HG03460 (cell line): ENCODE measurements around the gene SPPL3.

Experiments
- ATAC-seq: cut with Tn5 transposase; IDR thresholded peaks from one replicate; pipeline ENCODE4 v1.9.1; 2021; ENCODE audit not compliant: unreplicated experiment

Gene SPPL3

DNA sequence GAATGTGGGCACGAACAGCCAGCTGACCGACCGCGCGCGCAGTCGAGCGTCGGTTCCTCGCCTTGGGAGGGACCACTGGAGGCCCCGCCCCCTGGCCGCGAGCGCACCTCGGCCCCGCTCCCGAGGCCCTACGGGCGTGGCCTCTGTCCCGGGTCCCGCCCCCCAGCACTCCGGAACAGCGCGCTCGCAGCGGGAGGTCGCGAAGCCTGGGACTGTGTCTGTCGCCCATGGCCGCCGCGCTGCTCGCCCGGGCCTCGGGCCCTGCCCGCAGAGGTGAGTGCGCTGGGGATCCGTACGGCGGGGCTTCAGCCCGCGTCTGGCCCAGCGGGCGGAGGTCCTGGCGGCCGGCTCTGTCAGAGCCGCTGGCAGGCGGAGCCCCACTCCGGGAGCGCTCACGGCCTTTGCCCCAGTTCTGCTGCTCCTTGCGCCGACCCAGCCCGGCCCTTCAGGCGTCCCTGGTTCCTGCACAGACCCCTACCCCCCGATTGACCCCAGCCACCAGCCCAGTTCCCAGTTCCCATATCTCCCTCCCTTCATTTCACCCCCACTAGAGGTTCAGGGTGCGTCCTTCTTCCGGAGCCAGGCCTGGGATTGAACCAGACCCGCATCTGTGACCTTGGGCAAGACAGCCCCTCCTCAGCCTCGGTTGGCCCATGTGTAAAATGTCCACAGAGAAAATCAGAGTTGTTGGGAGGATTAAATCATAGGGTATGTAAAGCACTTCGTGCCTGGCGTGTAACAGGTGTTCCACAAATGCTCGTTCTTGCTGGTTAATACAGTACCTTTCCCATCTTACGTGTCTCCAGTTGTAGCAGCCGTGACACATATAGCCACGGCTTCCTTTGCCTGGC lies 178.3 kb downstream of the SPPL3 start, which contains the start of gene ACADS:
Gene ACADS (plus strand): TSS at position 168 of the 851 bp plus-strand sequence. CDS start 60 bp downstream, at position 228.
- peak; percentile 91 for ATAC-seq

DNA sequence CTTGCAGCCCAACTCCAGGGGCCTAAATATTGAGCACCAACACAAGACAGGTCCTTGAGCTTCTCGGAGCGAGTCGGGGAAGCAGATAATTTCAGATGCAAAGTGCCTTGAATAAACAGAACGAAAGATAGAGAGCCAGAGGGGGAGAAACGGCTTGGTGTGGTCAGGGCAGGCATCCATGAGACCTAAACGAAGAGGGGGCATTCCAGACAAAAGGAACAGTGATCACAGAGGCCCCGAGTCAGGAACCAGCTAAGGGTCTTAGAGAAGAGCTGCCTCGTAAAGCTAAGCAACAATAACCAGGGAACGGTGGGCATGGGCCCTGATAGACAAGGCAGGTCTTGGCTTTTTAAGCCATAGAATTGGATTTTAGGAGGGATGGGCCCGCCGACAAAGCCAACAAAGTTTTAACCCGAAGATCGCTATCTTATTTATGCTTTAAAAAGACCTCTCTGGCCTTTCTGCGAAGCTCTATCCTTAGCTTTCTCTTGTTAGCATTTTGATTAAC lies 179.0 kb downstream of the SPPL3 start:
- no peak for ATAC-seq

DNA sequence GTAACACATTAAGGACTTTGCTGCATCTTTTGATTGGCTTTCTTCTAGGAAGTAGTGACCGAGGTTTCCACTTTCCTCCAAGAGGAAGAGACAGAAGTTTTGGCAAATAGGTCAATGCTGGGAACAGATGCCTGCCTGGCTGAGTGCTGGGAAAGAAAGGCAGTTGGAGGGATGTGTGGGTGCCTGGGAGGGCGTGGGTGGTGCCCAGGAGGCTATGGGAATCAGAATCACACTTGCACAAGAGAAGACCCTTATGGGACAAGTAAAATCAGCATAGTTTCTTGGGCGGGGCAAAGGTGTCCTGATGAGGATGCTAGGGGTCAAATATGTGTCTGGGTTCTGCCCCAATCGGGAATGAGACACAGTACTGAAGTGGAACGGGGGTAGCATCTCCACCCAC lies 179.4 kb downstream of the SPPL3 start:
- ATAC-seq = no peak

DNA sequence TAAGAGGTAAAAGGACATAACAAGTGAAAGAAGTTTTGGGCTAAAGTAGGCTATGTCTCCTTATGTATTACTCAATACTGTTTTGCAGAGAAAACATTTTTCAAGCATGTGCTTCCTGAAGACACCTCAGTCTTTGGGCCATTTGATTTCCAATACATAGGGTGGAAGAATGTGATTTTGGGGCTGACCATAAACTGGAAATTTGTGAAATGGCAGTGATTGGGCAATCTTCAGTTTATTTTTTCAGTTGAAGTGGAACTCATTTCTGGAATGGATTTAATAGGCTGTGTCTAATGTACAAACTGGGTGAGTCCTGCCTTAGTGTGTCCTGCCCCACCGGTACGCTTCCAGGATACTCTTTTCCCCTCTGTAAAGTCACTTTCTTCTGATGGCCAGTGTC lies 181.4 kb downstream of the SPPL3 start:
- ATAC-seq = no peak

DNA sequence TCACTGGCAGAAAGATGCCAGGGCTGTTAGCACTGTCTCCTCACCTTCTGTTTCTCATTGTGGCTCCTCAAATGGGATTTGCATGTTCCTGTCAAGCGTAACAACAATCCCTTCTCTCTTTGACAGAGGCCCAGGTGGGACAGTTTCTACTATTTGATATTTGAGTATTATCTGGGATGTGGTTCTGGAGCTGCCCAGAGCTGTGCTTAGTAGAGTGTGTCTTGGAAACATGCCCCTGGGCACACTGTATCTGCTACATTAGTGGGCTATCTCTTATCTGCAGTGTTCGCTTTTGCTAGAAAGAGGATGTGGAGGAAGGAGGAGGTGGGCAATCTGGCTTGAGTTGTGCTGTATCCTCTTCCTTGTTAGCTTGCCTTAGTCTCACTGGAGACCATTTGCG lies 182.3 kb downstream of the SPPL3 start:
- no peak for ATAC-seq

DNA sequence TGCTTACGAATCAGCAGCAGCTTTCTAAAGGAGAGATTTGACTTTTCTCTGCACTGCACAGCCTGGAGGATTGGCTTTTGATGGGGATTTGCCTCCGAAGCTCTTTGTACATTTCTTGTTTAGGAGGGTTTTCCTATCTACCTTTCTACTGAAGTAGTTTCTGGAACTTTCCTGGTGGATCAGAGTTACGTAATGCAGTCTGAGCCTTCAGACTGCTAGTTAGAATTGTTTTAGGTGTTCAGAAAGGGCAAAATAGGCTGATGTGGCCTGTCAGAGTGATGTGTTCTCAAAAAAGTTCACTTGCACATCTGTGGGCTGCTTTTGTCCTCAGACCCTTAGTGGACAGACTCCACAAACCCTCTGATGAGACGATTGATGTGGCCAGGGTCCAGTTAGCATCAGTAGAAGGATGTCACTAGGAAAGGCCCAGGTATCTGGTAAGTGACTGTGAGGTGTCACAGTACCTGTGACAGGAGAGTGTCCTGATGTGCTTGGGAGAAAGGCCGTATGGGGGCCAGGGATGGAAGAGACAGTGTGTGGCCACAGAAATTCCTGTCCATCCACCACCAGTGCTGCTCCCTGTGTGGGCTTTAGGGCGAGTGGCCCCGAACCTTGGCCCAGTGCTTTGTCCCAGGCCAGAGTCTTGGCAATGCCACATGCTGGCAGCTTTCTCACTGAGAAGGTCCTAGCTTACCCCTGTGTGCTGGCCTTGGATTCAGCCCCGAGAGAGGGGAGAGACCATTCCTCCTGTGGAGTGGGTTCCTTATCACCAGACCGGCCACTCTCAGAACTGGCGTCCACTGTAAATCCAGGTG lies 183.0 kb downstream of the SPPL3 start:
- ATAC-seq = no peak

DNA sequence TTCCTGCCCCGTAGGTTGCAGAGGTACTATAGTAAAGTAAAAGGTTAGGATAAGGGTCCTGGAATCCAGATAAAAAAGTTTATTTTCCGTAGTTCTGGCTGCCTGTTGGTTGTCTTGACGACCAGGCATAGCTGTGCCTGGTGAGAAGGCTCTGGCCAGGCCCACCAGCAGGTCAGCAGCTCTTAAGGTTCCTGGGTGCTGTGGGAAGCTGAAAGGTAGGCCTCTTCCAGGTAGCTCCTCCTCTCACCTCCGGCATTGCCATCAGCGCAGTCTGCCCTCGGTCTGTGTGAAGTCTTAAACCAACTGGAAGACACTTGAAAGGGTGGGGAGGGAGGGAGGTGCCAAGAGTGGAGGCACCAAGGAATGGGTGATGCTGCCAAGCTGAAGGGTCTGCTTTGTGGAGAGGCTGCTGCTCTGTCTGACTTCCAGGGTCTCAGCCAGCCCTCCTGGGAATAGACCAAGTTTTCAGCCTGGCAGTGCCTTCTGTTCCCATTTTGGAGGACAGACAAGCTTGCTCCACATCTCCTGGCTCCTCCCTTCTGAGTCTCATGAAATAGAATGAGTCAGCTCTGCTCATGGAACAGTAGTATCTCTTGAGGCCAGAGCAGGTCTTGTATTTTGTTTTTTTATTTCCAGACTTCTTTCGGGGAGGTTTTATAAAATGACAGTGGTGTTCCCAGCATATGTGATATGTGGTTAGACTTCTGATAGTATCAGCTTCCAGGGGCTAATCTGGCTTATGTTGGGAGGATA lies 183.7 kb downstream of the SPPL3 start:
- no peak for ATAC-seq

DNA sequence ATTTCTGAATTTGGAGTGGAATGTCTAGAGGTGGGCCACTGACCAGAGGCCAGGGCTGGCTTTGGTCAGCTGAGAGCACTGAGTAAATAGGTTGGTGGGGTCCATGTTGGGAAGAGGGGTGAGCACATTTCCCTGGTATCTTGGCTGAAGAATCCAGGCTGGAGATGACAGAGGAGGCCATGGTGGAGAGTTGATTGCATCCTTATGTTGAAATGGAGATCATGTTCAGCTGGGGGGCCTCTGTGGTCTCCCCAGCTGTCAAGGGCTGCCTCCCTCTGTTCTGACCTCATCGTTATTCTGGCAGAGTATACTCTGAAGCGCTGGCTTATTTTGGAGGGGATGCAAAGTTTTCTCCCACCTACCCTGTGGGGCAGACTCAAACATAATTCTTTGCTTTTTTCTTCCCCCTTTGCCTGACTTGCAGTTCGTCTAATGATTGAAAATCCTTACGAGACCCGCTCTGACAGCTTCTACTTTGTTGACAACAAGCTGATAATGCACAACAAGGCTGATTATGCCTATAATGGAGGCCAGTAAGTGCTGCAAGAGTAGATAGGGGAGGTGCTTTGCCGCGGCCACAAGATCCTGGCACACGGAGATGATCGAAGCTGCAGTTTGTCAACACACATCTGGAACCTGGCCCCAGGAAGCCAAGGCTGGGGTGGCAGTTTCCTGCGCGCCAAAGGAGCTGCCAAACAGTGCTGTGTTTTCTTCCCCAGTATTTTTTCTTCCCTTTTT lies 184.5 kb downstream of the SPPL3 start:
- ATAC-seq = no peak

DNA sequence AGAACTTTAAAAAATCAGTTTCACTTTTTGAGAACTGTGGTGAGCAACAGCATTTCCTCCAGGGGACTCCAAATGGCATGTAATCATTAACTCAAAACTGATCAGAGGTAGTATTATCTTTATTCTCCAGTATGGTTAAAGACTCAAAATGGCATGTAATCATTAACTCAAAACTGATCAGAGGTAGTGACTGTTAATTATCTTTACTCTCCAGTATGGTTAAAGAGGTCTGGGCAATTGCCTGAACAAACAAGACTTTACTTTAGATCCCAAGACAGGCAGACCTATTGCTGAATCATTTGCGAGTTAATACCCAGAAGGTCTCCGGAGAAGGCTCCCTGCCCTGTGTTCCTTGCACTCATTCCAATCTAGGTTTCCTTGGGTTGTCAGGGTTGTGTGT lies 185.1 kb downstream of the SPPL3 start:
- no peak for ATAC-seq

DNA sequence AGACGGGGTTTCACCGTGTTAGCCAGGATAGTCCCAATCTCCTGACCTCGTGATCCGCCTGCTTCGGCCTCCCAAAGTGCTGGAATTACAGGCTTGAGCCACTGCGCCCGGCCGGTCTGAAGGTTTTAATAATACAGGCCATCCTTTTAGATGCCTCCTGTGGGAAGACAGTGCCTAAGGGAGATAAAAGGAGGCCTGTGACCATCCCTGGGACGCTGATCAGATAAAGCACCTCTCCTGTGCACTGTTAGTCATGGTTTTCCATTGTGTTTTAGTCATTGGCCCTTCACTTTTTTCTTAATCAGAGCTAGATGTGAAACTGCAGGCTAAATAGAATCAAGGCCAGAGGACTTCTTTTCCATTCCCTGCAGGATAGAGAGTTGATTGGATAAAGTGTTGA lies 186.1 kb downstream of the SPPL3 start:
- no peak for ATAC-seq

DNA sequence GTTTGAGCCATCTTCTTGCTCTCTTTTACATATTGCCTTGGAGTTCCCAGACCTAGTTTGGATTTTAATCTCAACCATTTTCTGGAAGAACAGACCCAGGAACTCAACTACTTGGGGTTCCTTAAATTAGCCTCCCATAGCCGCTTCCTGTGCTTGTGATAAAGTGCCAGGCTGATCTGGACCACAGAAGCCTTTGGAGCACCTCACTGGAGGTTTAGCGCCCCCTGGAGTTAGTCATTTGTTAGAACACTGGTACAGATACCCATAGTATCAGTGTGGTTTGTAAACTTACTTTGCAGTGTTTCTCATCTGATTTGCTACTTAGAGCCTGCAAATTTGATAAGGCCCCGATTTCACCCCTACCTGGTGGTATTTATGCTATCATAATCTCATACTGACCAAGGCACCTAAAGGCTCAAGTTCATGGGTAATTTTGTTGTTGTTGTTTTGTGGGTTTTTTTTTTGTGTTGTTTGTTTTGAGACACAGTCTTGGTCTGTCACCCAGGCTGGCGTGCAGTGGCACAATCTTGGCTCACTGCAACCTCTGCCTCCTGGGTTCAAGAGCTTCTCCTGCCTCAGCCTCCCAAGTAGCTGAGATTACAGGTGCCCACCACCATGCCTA lies 190.2 kb downstream of the SPPL3 start:
- no peak for ATAC-seq

DNA sequence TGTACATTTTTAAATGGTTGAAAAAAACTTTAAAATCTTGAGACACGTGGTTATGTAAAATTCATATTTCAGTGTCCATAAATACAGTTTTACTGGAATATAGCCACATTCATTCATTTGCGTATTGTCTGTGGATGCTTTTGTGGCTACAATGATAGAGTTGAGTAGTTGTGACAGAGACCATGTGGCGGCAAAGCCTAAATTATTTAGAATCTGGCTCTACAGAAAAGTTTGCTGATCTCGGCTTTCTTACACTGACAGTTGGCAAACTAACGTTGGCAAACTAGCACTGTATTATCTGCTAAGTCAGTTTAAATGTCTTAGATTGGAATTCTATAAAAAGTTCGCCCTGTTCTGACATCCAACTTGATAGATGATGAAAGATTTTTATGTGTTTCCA lies 191.5 kb downstream of the SPPL3 start:
- no peak for ATAC-seq
